Endothelial cell of umbilical vein (primary cell): ENCODE measurements around the gene ADAP1. TPM values are rescaled to one million over a fixed set of nuclear protein-coding genes. Genes with fewer than 3 reads are reported as not detected.

Source experiments
- BruUV-seq: library from RNA; stranded (reverse); fragments of 400-500 nt; replicated peaks from 2 replicates; lab custom pipeline; 2021; lab: Mats Ljungman, UMichigan
- CTCF ChIA-PET: fragments of 300-600, 350-600 bp; sonication (Branson Sonifier 250); formaldehyde crosslinking; loops from one replicate; lab custom pipeline; 2021; ENCODE audit warnings: antibody characterized with exemption, inconsistent platforms; lab: Charles Lee
- POLR2A ChIA-PET: fragments of 300-600, 350-600 bp; sonication (Branson Sonifier 250); formaldehyde crosslinking; loops from one replicate; lab custom pipeline; 2021; ENCODE audit warnings: antibody characterized with exemption, inconsistent platforms; lab: Charles Lee
- DNase-seq: peaks from one replicate; pipeline ENCODE4 v3.0.0-alpha.2; 2011; ENCODE audit warnings: low read depth, low spot score
- FAIRE-seq: peaks from 2 replicates; lab custom pipeline; 2011; peaks lifted over from hg19 to GRCh38; lab: Jason Lieb, UNC
- H2AFZ ChIP-seq: 2 replicates; pipeline ENCODE4 v1.6.0; 2012; ENCODE audit warnings: low read depth, low read length, control low read depth, inconsistent platforms
- H3K27ac ChIP-seq: 2 replicates; pipeline ENCODE4 v1.5.1; 2011; ENCODE audit warnings: low read depth, mild to moderate bottlenecking, control low read depth, low read length, moderate library complexity; ENCODE audit not compliant: insufficient read depth
- H3K27me3 ChIP-seq, 2 experiments: 2 replicates each; pipeline versions ENCODE4 v1.6.0 to v1.6.1; 2011; ENCODE audit warnings: low read length in 2 of 2, mixed read lengths in 1 of 2; ENCODE audit not compliant: control insufficient read depth in 2 of 2, insufficient read depth in 2 of 2
- H3K36me3 ChIP-seq, 2 experiments: 2 replicates in 1 of 2; 3 replicates in 1 of 2; pipeline ENCODE4 v1.5.1; 2011; ENCODE audit warnings: low read length in 2 of 2, mild to moderate bottlenecking in 1 of 2, moderate library complexity in 1 of 2; ENCODE audit not compliant: control insufficient read depth in 2 of 2, insufficient read depth in 2 of 2; ENCODE audit errors: extremely low read depth in 1 of 2
- H3K4me1 ChIP-seq: 3 replicates; pipeline ENCODE4 v1.5.1; 2011; ENCODE audit warnings: mild to moderate bottlenecking, low read length; ENCODE audit not compliant: control insufficient read depth, insufficient read depth; ENCODE audit errors: extremely low read depth
- H3K4me2 ChIP-seq: 2 replicates; pipeline ENCODE4 v1.6.1; 2011; ENCODE audit warnings: low read length, control low read depth, mixed read lengths; ENCODE audit not compliant: insufficient read depth
- H3K4me3 ChIP-seq, 3 experiments: fragments of 200-600 bp in 1 of 3; sonication (generic), shearing (Covaris generic) in 1 of 3; replicated peaks in 1 of 3; 2 replicates each; pipeline ENCODE4 v1.5.1; 2011 to 2016; ENCODE audit warnings: control low read depth in 3 of 3, low read length in 3 of 3, mild to moderate bottlenecking in 2 of 3, inconsistent platforms in 1 of 3, low read depth in 1 of 3, moderate library complexity in 1 of 3; ENCODE audit not compliant: insufficient read depth in 1 of 3
- H3K79me2 ChIP-seq: 2 replicates; pipeline ENCODE4 v1.6.0; 2012; ENCODE audit warnings: low read length, inconsistent platforms; ENCODE audit not compliant: control insufficient read depth, insufficient read depth
- H3K9ac ChIP-seq: replicated peaks from 2 replicates; pipeline ENCODE3; 2011; ENCODE audit warnings: low read length, control low read depth; ENCODE audit not compliant: insufficient read depth; ENCODE audit errors: extremely low read depth
- H3K9me1 ChIP-seq: replicated peaks from 3 replicates; pipeline ENCODE4 v1.6.0; 2011; ENCODE audit warnings: mild to moderate bottlenecking, low read length; ENCODE audit not compliant: control insufficient read depth, insufficient read depth; ENCODE audit errors: extremely low read depth
- H3K9me3 ChIP-seq: replicated peaks from 2 replicates; pipeline ENCODE4 v1.5.1; 2012; ENCODE audit warnings: low read length, inconsistent platforms; ENCODE audit not compliant: control insufficient read depth, insufficient read depth
- H4K20me1 ChIP-seq: replicated peaks from 2 replicates; pipeline ENCODE3; 2011; ENCODE audit warnings: mild to moderate bottlenecking, low read length; ENCODE audit not compliant: control insufficient read depth, insufficient read depth; ENCODE audit errors: extremely low read depth
- CTCF ChIP-seq, 2 donors: IDR thresholded peaks; 1 replicate in 1 of 2; 2 replicates in 1 of 2; pipeline ENCODE4 v1.5.1; 2011; ENCODE audit warnings: low read length in 2 of 2, mild to moderate bottlenecking in 2 of 2, moderate library complexity in 2 of 2, control low read depth in 1 of 2, inconsistent platforms in 1 of 2, low read depth in 1 of 2; ENCODE audit not compliant: insufficient read depth in 1 of 2; ENCODE audit errors: extremely low read depth in 1 of 2
- EZH2 ChIP-seq: IDR thresholded peaks from 2 replicates; pipeline ENCODE4 v1.6.1; 2012; ENCODE audit warnings: borderline replicate concordance, low read depth, mild to moderate bottlenecking, moderate library complexity, low read length, inconsistent platforms; ENCODE audit not compliant: severe bottlenecking
- GATA2 ChIP-seq: IDR thresholded peaks from 2 replicates; pipeline ENCODE4 v1.7.0; 2011; ENCODE audit warnings: low read depth, mild to moderate bottlenecking, moderate library complexity, mixed read lengths, low read length; ENCODE audit not compliant: insufficient read length, insufficient read depth
- JUN ChIP-seq: IDR thresholded peaks from 2 replicates; pipeline ENCODE4 v1.6.1; 2011; ENCODE audit warnings: borderline replicate concordance, low read depth; ENCODE audit not compliant: insufficient read length, insufficient read depth
- POLR2AphosphoS5 ChIP-seq: IDR thresholded peaks from 2 replicates; pipeline ENCODE4 v1.6.1; 2012; ENCODE audit warnings: low read depth, mild to moderate bottlenecking, control low read depth, low read length, moderate library complexity; ENCODE audit not compliant: insufficient read depth
- dilution Hi-C: fragments of 300-500 bp; cut with MboI; formaldehyde crosslinking; loops from one replicate; pipeline ENCODE4 v1.15.0; 2019; ENCODE audit warnings: low sequenced_read_pairs; ENCODE audit not compliant: extremely low pct_ligation_motif_present
- intact Hi-C: fragments of 100-400 bp; cut with micrococcal nuclease; formaldehyde crosslinking; loops from one replicate; pipeline ENCODE4 v1.10.0; 2022
- polyA plus RNA-seq, 4 experiments: library from polyadenylated mRNA; depleted of rRNA in 3 of 4; stranded (reverse) in 3 of 4; unstranded in 1 of 4; fragments of >200 nt; gene quantifications; 2 replicates each; pipeline versions ENCODE4 v1.2.1 to v1.2.3, GENCODE V29; 2011 to 2012; ENCODE audit warnings: missing spikeins in 1 of 4
- total RNA-seq: library from RNA; stranded (reverse); gene quantifications from 2 replicates; pipeline ENCODE4 v1.2.3, GENCODE V29; 2021

ADAP1 gene
- total and polyA plus RNA-seq, 2 donors (not counting 3 experiments of a cell fraction or from before 2014, with no cell fraction given), result 0.49 to 0.58 TPM

GRCh38 chr7:951881-952547, 2.5 kb downstream of the ADAP1 start:
- FAIRE-seq, result no peak
- Histone ChIP-seq H3K9me3 (no peaks in the 10 kb centered on the region), H3K36me3 (no peaks in the 10 kb centered on the region), H3K4me2 (no peak overlapping the region), H3K4me1 (no peaks in the 10 kb centered on the region), H3K9me1 (no peaks in the 10 kb centered on the region), H4K20me1 (no peaks in the 10 kb centered on the region), H3K27ac (no peak overlapping the region), H2AFZ (no peak overlapping the region), H3K9ac (no peak overlapping the region), H3K79me2 (no peaks in the 10 kb centered on the region), H3K4me3 (no peak overlapping the region), H3K27me3 (peaks cover 2 to 4% of the 10 kb centered on the region in 2 experiments)
- dilution Hi-C loops (no loop called here), intact Hi-C loops (no loop called here)
- DNase-seq, result no peak
- no TSS peak for BruUV-seq
- POLR2A ChIA-PET, result no interaction called here
- CTCF ChIA-PET, result interaction anchor here (0.7 to 1.2 kb wide), 3 partner anchors 39 to 113 kb away, joined by 3 read pairs; no protein-coding TSS in a partner anchor
- TF ChIP-seq CTCF (IDR thresholded peaks at IDR 0.05; ENCODE audit: extremely low read depth in 1 of 2, insufficient read depth in 1 of 2, low read depth in 1 of 2, low read length in 2 of 2) (no peak), EZH2 (no peak), JUN (no peak), GATA2 (no peak), POLR2AphosphoS5 (no peak)
